HUES48 (cell line): Measurements from ENCODE around the gene LZIC.
A peak's percentile ranks its signal among the peaks of the same experiment; 100 is the strongest.
"Not testable (repeated sequence)": the region's sequence is repeated elsewhere in the genome, so short reads cannot be mapped to it uniquely, and the experiment has no call there.

ENCODE experiments used
- H3K27ac ChIP-seq: one replicate; pipeline ENCODE4 v1.7.0; 2013; ENCODE audit warnings: low read depth, low read length, inconsistent platforms
- H3K27me3 ChIP-seq: 2 replicates; pipeline ENCODE4 v1.6.1; 2013; ENCODE audit warnings: mild to moderate bottlenecking, low read length; ENCODE audit not compliant: control insufficient read depth, insufficient read depth
- H3K36me3 ChIP-seq: 2 replicates; pipeline ENCODE4 v1.6.1; 2013; ENCODE audit warnings: low read length; ENCODE audit not compliant: control insufficient read depth, insufficient read depth
- H3K4me1 ChIP-seq: 2 replicates; pipeline ENCODE4 v1.6.1; 2013; ENCODE audit warnings: mild to moderate bottlenecking, low read length; ENCODE audit not compliant: control insufficient read depth, insufficient read depth
- H3K4me3 ChIP-seq: 2 replicates; pipeline ENCODE4 v1.5.1; 2013; ENCODE audit warnings: mild to moderate bottlenecking, low read depth, low read length
- H3K9ac ChIP-seq: 2 replicates; pipeline ENCODE4 v1.6.1; 2013; ENCODE audit warnings: mild to moderate bottlenecking, low read depth, low read length, moderate library complexity
- H3K9me3 ChIP-seq: 2 replicates; pipeline ENCODE4 v1.6.1; 2013; ENCODE audit warnings: low read length; ENCODE audit not compliant: control insufficient read depth, insufficient read depth

LZIC gene

DNA sequence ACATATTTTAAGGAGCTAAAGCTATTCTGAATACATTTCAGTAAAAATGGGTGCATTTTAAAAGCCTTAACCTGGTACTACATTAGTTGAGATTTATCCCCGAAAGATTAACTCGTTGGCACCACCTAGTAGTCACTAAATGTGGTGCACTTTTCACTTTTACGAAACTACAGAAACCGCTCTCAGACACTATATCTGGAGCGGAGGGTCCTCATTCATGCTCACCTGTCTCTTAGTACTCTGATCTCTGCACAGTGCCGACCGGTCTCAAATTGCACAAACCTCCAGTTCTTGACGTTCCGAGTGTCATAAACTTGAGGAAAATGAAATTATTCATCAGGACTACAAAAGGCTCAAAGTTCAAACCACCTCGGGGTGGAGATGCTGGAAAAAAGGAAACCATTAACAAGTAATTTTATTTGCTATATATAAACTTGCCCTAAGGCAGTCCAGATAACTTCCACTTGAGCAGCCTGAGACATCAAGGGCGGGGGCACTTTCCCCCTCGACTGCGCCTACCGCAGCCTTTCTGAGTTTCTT lies 722 bp downstream of the LZIC start:
- H3K4me3 ChIP-seq = peak overlapping the region; percentile 82
- no peaks in the 10 kb centered on the region for H3K27me3 ChIP-seq
- H3K36me3 ChIP-seq = peaks cover 6% of the 10 kb centered on the region; the same call in 1 of the 2 replicates
- H3K9me3 ChIP-seq = no peaks in the 10 kb centered on the region
- peak overlapping the region; percentile 76 for H3K9ac ChIP-seq
- peak overlapping the region; percentile 95 for H3K27ac ChIP-seq
- H3K4me1 ChIP-seq = no peaks in the 10 kb centered on the region

DNA sequence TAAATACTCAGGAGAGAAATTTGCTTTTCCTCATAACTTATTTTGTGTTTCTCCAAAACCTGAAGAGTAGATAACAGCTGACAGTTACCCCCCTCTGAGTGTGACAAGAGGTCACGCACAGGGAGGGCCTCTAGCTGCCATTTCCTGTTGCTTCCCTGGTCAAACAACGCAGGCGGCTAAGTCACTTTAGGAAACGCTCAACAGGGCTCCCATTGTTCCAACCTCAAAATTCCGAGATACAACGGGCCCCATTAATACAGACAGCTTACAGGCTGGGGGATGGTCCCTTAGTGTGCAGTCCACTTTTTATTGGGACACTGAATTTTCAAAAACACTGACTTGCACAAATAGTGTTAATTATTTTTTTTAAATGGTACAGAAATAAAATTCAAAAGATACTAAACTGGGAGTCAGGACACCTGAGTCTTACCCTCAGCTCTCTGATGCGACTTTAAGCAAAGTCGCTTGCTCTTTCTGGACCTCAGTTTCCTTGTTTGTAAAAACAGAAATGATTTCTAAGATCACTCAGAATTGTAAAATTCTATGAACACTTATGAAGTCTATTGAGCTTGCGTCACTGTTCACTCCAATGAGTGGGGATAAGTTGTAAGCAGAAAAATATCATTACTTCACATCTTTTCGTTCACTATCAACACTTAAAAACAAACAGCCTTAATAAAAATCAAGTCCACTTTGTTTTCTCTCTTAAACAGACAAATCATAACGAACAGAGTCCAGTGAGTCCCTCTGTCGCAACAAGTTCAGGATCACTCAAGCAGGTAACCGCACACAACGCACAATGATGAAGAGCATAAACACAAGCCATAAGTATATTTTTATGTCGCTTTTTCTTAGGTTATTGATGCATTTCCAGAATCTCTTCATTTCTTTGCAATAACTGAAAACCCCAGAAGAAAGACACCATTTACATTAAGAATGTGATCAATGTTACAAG lies 13.5 kb downstream of the LZIC start:
- H3K27ac ChIP-seq = peak overlapping the region; percentile 81
- no peak overlapping the region for H3K9ac ChIP-seq
- peaks cover 24% of the 10 kb centered on the region for H3K36me3 ChIP-seq
- H3K4me1 ChIP-seq = peaks cover 31% of the 10 kb centered on the region
- peak overlapping the region; percentile 26; the same call in 1 of the 2 replicates for H3K4me3 ChIP-seq
- H3K9me3 ChIP-seq = no peaks in the 10 kb centered on the region
- no peaks in the 10 kb centered on the region for H3K27me3 ChIP-seq

DNA sequence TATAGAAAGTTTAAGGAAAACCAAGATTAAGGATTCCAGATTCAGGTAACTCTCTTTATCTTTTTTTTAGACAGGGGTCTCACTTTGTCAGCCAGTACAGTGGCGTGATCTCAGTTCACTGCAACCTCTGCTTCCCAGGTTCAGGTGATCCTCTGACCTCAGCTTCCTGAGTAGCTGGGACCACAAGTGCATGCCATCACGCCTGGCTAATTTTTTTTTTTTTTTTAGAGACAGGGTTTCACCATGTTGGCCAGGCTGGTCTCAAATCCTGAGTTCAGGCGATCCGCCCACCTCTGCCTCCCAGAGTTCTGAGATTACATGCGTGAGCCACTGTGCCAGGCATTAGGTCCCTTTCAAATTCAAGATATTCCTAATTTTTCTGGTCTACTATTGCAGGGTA lies 15.9 kb downstream of the LZIC start:
- Histone ChIP-seq H3K4me3 (no peak overlapping the region), H3K9me3 (no peaks in the 10 kb centered on the region), H3K9ac (no peak overlapping the region), H3K36me3 (peaks cover 6% of the 10 kb centered on the region), H3K27ac (peak overlapping the region; percentile 76), H3K4me1 (peaks cover 38% of the 10 kb centered on the region), H3K27me3 (no peaks in the 10 kb centered on the region)

DNA sequence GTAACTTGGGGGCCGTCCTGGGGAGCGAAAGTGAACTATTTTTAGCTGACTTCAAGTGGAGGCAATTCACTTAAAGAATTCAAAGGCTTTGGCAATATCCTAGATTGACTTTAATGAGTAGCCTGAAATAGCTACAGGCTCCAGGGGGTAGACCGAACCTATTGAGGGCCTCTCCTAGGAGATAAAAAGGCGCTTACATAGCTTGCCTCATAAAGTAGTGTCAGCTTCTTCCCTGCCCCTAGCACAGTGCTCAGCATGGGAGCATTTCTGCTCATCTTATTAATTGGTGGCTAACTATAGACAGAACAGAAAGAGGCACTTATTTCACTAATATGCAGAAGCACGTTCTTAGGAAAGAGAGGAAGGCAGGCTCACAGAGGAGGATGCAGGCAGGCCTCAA lies 20.8 kb downstream of the LZIC start:
- Histone ChIP-seq H3K4me3 (no peak overlapping the region), H3K27me3 (no peaks in the 10 kb centered on the region), H3K36me3 (no peaks in the 10 kb centered on the region), H3K27ac (peak overlapping the region; percentile 46), H3K4me1 (peaks cover 24% of the 10 kb centered on the region), H3K9ac (no peak overlapping the region), H3K9me3 (no peaks in the 10 kb centered on the region)

DNA sequence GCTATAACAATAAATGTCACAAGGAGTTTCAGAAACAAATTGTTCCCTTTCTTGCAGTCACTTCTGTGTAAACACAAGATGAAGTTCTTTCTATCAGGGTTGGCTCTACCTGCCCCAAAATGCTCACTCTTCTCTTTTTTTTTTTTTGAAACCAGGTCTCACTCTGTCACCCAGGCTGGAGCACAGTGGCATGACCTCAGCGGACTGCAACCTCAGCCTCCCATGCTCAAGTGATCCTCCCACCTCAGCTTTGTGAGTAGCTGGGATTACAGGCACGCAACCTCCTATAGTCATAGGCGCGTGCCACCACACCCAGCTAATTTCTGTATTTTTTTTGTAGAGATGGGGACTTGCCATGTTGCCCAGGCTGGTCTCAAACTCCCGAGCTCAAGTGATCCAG lies 22.6 kb downstream of the LZIC start:
- Histone ChIP-seq H3K9me3 (no peaks in the 10 kb centered on the region), H3K27ac (no peak overlapping the region), H3K4me3 (no peak overlapping the region), H3K4me1 (peaks cover 15% of the 10 kb centered on the region), H3K27me3 (no peaks in the 10 kb centered on the region), H3K36me3 (no peaks in the 10 kb centered on the region), H3K9ac (no peak overlapping the region)

DNA sequence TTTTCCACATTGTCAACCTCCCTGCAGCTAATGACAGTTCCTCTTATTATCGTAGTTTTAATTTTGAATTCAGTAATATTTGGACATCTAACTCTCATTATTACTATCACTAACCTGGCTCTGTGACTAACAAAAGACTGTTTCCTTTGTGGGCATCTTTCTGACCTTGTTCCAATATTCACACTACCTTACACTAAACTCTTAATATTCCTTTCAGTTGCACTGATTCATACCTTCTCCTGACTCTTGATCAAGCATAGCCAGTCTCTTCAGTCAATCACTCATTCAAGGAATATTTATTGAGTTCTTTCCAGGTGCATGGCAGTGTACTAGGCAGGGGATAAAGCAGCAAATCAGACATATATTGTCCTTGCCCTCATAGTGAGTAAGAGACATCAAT lies 25.3 kb downstream of the LZIC start:
- no peak overlapping the region for H3K9ac ChIP-seq
- H3K4me3 ChIP-seq = no peak overlapping the region
- no peak overlapping the region for H3K27ac ChIP-seq
- H3K27me3 ChIP-seq = no peaks in the 10 kb centered on the region
- H3K9me3 ChIP-seq = no peaks in the 10 kb centered on the region
- H3K36me3 ChIP-seq = no peaks in the 10 kb centered on the region
- H3K4me1 ChIP-seq = peaks cover 15% of the 10 kb centered on the region

DNA sequence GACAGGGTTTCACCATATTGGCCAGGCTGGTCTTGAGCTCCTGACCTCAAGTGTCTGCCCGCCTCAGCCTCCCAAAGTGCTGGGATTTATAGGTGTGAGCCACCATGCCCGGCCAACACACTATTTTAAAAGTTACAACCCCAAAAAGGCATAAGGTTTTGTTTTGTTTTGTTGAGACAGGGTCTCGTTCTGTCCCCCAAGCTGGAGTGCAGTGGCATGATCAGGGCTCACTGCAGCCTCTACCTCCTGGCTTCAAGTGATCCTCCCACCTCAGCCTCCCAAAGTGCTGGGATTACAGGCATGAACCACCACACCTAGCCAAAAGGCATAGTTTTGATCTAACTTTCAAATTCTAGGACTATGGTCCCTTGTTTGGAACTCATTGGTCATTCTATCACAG lies 25.7 kb downstream of the LZIC start:
- peaks cover 11% of the 10 kb centered on the region for H3K4me1 ChIP-seq
- not testable (repeated sequence) for H3K9me3 ChIP-seq, H3K36me3 ChIP-seq, H3K27ac ChIP-seq, H3K27me3 ChIP-seq, H3K4me3 ChIP-seq, H3K9ac ChIP-seq

DNA sequence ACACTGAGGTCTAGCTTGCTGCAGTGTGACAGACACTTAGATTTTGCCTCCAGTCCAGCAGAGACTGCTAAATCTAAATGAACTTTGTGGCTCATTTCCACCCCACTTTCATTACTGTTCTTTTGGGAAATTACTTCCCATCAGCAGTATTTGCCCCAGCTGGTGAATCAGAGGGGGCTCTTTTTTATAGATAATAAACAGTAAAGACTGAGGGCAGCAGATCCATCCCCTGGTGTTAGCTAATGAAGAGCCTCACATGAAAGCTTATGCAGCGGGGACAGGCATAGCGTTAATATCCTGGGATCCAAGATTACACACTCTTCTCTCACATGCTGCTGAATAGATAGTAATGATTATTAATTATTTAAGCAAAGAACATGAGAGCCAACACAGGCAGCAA lies 26.7 kb downstream of the LZIC start:
- Histone ChIP-seq H3K9me3 (no peaks in the 10 kb centered on the region), H3K4me1 (0 out of 2 replicates have a peak, but pooled peaks cover 4% of the 10 kb centered on the region), H3K27ac (no peak overlapping the region), H3K4me3 (no peak overlapping the region), H3K27me3 (no peaks in the 10 kb centered on the region), H3K36me3 (no peaks in the 10 kb centered on the region), H3K9ac (no peak overlapping the region)

DNA sequence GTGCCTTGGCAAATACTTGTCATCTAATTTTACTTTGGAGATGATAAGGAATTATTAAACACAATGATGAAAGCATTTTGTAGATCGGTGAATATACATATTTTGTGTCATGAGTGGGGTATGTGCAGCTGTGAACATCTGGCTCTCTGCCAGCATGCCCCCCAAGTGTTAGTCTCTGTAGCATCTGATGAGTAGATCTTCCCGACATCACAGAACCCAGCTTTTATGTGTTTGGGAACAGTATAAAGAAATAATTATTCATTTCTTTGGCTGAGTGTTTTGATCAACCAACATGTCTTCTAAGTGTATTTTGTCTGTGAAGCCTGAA lies 28.6 kb downstream of the LZIC start:
- no peak overlapping the region for H3K4me3 ChIP-seq
- no peak overlapping the region for H3K27ac ChIP-seq
- no peak overlapping the region for H3K9ac ChIP-seq
- H3K9me3 ChIP-seq = no peaks in the 10 kb centered on the region
- 0 out of 2 replicates have a peak, but pooled peaks cover 4% of the 10 kb centered on the region for H3K4me1 ChIP-seq
- no peaks in the 10 kb centered on the region for H3K27me3 ChIP-seq
- no peaks in the 10 kb centered on the region for H3K36me3 ChIP-seq

DNA sequence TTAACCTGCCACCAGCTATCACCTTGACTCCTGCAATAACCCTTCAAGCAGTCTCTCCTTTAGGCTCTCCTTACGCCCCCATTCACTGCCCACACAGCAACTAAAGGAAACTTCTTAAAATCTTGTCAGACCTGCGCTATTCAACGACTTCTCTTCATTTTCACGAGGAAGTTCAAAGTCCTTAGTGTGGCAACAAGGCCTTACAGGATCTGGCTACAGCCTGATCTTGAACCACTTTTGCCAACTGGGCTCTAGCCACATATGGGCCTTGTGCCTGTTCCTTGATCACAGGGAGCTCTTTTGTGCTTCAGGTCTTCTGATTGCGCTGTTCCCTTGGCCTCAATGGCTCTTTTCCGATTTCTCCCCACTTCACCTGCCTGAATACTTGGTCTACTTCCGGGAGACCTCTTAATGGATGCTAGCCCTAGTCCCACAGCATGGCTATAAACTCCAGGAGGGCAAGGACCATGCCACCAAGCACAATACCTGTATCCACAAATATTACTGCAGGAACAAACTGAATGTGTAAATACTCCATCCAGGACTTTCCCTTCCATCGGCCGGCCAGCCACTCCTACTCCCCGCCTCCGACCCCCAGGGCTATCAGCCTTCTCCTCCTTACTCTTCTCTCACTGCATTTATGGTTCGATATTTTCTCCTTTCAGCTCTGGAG lies 30.8 kb downstream of the LZIC start:
- no peak overlapping the region for H3K4me3 ChIP-seq
- H3K27me3 ChIP-seq = no peaks in the 10 kb centered on the region
- H3K27ac ChIP-seq = no peak overlapping the region
- H3K9me3 ChIP-seq = no peaks in the 10 kb centered on the region
- no peaks in the 10 kb centered on the region for H3K36me3 ChIP-seq
- H3K4me1 ChIP-seq = peaks cover 12% of the 10 kb centered on the region
- no peak overlapping the region for H3K9ac ChIP-seq
